ENCODE data around the gene HNMT.
"Not testable (repeated sequence)": the region's sequence is repeated elsewhere in the genome, so short reads cannot be mapped to it uniquely, and the experiment has no call there.

HNMT gene

DNA sequence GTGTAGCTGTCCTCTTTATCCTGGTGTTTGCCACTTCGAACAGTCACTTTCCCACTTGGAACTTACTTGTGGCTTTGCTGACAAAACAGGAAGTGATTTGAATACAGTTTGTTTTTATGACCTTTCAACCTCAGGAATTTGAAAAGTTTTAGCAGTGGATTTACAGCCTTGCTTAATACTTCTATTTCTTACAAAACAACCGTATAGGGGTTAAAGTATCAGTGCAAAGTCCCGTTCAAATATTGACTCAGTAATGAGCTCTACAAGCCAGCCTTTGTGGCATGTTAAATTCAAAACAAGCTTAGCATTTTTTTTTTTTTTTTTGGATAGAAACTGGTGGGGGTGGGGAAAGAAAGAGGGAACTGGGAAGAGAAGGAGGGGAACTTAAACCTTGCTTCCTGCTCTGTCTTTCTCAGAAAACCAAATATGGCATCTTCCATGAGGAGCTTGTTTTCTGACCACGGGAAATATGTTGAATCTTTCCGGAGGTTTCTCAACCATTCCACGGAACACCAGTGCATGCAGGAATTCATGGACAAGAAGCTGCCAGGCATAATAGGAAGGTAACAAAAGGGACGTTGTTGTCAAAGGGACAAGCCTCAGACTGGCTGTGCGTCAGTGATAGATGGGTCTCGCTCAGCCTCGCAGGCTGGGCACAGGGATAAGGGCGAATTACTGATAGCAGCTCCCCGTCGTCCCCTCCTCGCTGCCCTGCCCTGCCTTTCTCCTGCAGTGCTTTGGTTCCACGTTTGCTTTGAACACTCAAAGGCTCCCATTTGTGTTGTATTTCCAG is at the start of gene HNMT:
Gene HNMT, plus strand, starts transcription at position 408 of the 793 bp plus-strand sequence. Its CDS starts 19 bp downstream, at position 427.
- DNase-seq, result no peak

DNA sequence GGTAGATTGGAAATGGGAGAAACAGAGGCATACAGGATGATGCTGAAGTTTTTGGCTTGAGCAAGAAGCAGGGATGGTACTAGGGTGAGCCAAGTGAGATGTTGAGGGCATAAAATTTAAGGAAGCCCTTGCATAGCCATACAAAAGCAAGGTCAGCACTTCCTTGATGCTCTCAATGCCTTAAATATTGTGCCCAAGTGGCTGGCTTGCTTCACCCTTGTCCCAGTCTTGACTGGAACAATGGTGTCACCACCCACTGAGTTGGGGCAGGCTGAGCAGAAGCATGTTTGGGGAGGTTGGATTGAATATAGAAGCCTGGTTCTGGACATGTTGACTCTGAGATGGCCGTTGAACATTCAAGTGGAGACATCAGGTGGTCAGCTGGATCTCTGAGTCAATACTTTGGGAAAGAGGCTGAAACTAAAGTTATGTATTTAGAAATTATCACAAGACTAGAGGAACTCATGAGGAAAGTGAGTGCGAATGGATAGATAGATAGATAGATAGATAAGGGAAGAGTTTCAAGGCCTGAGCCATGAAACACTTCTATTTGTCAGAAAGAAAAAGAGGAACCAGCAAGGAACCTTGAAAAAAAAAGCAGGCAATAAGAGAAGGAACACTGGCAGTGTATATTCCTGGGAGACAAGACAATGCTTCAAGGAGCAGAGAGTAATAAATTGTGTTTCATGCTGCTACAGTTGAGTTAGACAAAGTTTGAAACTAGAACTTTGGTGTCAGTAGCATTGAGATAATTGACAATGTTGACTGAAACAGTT is 43.0 kb upstream of the HNMT start:
- DNase-seq, result no peak

GRCh38 chr2:137922171-137922570 is 42.1 kb upstream of the HNMT start:
- not testable (repeated sequence) for DNase-seq

- no peak for DNase-seq
Measured at GRCh38 chr2:137924019-137924418, 40.3 kb upstream of the HNMT start.

- DNase-seq, result no peak
Measured at GRCh38 chr2:137925599-137925998, 38.7 kb upstream of the HNMT start.

DNA sequence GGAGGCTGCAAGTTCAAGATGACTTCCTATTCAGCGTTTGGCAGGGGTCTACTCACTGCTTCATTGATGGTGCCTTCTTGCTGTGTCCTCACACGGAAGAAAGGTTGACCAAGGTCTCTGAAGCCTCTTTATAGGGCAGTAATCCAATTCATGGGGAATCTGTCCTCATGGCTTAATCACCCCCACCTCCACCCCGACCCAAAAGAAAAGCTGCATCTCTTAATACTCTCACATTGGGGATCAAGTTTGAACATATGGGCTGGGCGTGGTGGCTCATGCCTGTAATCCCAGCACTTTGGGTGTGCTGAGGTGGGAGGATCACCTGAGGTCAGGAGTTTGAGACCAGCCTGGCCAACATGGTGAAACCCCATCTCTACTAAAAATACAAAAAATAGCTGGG is 36.4 kb upstream of the HNMT start:
- no peak for DNase-seq

DNA sequence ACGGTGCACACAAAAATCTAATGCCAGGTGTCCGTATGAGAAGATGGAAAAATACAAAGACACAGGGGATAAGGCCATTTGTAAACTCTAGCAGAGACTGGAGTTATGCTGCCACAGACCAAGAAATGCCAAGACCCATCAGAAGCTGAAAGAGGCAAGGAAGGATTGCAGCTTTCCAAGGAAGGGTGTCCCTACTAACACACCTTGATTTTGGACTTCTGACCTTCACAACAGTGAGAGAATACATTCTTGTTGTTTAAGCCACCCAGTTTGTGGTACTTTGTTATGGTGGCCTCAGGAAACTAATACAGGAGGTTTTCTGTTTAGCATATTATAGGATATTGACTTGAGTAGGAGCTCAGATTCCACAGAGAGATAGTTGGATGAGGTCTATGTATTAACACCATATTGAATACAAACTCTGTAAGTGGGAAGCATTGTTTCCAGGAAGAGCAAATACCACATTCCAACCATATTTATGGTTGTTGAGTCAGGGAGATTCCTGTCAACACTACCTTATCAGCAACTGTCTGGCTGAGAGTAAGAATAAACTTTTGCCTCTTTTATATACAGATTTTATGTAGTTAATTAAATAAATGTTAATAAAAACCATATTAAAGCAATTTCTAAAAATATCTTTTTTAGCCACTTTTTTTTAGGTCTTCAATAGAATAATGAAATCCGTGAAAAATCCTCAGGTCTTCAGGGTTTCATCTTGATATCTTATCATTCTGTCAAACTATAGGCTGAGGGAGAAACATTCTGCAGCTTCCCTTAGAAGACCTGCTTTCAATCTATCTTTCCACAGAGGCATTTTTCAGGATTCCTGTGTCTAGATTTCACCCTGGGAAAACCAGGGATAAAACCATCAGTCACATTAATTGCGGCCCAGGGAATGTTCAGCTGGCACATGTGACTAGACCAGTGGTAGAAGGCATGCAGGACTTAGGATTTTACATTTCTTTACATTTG is 35.4 kb upstream of the HNMT start:
- no peak for DNase-seq

- no peak for DNase-seq
Measured at GRCh38 chr2:137929519-137929916, 34.8 kb upstream of the HNMT start.

DNA sequence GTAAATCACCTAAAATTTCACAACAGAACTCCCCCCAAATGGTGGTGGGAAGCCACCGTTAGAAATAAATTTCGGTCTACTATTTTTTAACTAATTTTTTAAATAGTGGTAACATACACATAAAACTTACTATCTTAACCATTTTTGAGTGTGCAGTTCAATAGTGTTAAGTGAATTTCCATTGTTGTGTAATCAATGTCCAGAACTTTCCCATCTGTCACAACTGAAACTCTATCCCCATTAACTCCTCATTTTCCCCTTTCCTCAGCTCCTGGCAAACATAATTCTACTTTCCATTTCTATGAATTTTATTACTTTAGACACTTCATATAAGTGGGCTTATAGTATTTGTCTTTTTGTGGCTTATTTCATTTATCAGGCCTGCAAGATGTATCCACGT is 34.1 kb upstream of the HNMT start:
- DNase-seq, result no peak

- DNase-seq, result no peak
Measured at GRCh38 chr2:137935591-137935990, 28.7 kb upstream of the HNMT start.

GRCh38 chr2:137937246-137937645 is 27.0 kb upstream of the HNMT start:
- DNase-seq, result no peak

DNA sequence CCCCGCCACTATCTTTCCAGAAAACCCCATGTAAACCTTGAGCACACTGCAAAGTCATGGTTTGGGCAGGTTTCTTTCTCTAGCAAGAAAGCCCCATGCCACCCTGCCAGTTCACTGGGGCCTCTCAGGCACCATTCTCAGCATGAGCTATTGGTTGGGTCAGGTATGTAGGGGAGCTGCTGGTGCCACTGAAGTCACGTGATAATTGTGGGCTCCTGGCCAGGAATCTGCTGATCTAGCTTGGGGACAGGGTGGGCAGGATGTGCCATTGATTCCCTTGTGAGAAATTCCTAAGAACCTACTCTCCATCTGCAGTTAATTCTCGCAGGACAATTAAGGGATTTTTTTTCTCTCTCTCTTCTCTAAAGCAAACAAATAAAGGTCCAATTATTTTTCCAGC is 26.5 kb upstream of the HNMT start:
- DNase-seq, result no peak

DNA sequence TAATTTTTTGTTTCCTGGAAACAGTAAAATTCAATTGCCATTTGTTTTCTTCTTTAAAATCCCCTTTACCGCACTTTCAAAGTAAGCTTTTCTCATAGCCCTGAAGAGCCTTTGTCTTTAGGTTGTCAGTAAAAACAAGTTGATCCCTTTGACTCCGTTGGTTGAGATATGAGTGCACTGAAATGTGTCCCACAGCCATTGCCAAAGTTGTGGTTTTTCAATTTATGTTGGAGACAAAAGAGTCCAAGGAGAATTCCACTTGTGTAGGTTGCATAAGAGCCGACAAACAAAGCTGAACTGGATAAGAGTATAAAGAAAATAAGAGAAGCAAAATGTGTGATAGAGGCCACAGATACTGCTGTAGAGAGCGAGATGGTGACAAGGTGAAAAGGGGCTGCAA is 26.1 kb upstream of the HNMT start:
- DNase-seq, result no peak

- no peak for DNase-seq
Measured at GRCh38 chr2:137939026-137939425, 25.2 kb upstream of the HNMT start.

- no peak for DNase-seq
Measured at GRCh38 chr2:137940154-137940553, 24.1 kb upstream of the HNMT start.

GRCh38 chr2:137942037-137942832 is 22.0 kb upstream of the HNMT start:
- DNase-seq, result no peak

- no peak for DNase-seq
Measured at GRCh38 chr2:137942833-137943677, 21.2 kb upstream of the HNMT start.

GRCh38 chr2:137943678-137944347 is 20.5 kb upstream of the HNMT start:
- no peak for DNase-seq

- no peak for DNase-seq
Measured at GRCh38 chr2:137944714-137945113, 19.6 kb upstream of the HNMT start.

DNA sequence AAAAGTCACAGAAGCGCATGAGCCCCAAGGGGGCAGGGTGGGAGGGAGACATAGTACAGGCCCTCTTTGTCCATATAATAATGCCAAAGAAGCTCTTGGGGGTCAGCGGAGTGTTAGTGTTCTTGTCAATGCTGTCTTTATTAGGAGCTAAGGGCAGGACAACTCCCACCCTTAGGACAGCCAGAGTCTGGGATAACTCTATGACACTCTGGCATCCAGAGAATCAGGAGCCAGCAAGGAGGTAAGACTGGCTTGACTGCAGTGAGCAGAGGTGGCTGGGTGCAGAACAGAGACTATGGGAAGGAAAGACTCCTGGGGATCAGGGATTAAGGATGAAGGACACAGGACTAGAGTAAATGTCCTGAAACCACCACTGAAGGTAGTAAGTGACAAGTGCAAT is 19.0 kb upstream of the HNMT start:
- no peak for DNase-seq

DNA sequence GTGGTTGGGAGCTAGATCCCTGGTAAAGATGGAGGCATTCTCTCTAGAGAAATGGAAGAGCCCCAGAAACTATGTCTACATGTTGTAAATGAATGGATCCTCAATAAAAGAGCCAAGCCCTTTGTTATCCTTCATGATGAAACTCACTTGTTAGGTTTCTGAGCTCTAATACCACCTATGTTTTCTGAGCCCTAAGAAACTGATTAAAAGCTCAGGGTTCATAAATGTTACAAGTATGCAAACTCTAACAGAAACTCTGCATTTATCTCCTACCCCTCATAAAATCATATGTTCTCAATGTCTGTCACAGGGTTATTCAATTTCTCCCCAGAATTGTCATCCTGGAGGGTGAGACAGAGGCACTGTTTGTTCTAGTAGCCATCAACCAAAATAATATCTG is 18.0 kb upstream of the HNMT start:
- no peak for DNase-seq

Measured in stimulated activated CD4-positive, alpha-beta T cell treated with anti-CD3 and anti-CD28 coated beads, Interleukin-4, amount 100 ng/mL, for 24 hours (primary cell).